Right lobe of liver (tissue), 4 donors: Measurements from ENCODE around the gene INSR.

ENCODE experiments used
- POLR2A ChIP-seq: fragments of 450-650 bp; IDR thresholded peaks from one replicate; pipeline ENCODE4 v1.6.1; 2017; ENCODE audit warnings: antibody characterized with exemption, mild to moderate bottlenecking
- TF ChIP-seq, protein P1 (sequence below), 4 donors: fragments of 200-600 bp in 3 of 4; fragments of 450-650 bp in 1 of 4; IDR thresholded peaks; one replicate each; pipeline versions ENCODE4 v1.5.1 to v1.8.0; 2016 to 2022; ENCODE audit warnings: antibody characterized with exemption in 4 of 4, mild to moderate bottlenecking in 2 of 4
- donor health status: DM: no; HTN: no; CAD: no.
- donor health status: DM: no; HTN: no; CAD: no.
- donor health status: DM: no; HTN: yes; CAD: no.

- TF ChIP-seq, protein P1, sequence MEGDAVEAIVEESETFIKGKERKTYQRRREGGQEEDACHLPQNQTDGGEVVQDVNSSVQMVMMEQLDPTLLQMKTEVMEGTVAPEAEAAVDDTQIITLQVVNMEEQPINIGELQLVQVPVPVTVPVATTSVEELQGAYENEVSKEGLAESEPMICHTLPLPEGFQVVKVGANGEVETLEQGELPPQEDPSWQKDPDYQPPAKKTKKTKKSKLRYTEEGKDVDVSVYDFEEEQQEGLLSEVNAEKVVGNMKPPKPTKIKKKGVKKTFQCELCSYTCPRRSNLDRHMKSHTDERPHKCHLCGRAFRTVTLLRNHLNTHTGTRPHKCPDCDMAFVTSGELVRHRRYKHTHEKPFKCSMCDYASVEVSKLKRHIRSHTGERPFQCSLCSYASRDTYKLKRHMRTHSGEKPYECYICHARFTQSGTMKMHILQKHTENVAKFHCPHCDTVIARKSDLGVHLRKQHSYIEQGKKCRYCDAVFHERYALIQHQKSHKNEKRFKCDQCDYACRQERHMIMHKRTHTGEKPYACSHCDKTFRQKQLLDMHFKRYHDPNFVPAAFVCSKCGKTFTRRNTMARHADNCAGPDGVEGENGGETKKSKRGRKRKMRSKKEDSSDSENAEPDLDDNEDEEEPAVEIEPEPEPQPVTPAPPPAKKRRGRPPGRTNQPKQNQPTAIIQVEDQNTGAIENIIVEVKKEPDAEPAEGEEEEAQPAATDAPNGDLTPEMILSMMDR (IDR thresholded peaks at IDR 0.05), result no peak
- TF ChIP-seq POLR2A, result no peak
Measured at GRCh38 chr19:7195046-7195445, 99.2 kb downstream of the INSR start.
